ENCODE measurements around the gene ISCA2. TPM values are rescaled to one million over a fixed set of nuclear protein-coding genes. Genes with fewer than 3 reads are reported as not detected.

The ISCA2 gene
- total and polyA plus RNA-seq, 3 donors from 2014 or later = 22.5 to 30.3 (median 27.6) TPM

DNA sequence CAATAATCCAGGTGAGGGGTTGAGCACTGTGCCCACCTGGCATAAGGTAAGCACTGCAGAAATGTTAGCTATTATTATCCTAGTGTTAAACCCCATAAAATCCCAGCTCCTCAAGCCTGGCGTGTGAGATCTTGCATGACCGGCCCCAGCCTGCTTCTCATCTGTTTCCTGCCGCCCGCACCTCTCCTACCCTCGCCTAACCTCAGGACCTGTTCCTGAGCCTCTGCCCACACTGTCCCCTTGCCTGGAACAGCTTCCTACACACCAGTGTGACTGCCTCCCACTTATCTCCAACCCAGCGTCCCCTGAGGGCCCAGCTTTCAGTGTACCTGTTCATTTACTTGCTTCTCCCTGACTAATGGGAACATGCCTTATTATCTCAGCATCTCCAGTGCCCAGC, 24.7 kb downstream of the ISCA2 start:
- no peaks in the 10 kb centered on the region for H3K36me3 ChIP-seq (ENCODE audit: low read depth, missing control alignments)
- intact Hi-C loops (cut with DNase I; ENCODE audit: low total_unique reads) = no loop called here
- H3K27ac ChIP-seq = no peak overlapping the region
- TF ChIP-seq, protein P1, sequence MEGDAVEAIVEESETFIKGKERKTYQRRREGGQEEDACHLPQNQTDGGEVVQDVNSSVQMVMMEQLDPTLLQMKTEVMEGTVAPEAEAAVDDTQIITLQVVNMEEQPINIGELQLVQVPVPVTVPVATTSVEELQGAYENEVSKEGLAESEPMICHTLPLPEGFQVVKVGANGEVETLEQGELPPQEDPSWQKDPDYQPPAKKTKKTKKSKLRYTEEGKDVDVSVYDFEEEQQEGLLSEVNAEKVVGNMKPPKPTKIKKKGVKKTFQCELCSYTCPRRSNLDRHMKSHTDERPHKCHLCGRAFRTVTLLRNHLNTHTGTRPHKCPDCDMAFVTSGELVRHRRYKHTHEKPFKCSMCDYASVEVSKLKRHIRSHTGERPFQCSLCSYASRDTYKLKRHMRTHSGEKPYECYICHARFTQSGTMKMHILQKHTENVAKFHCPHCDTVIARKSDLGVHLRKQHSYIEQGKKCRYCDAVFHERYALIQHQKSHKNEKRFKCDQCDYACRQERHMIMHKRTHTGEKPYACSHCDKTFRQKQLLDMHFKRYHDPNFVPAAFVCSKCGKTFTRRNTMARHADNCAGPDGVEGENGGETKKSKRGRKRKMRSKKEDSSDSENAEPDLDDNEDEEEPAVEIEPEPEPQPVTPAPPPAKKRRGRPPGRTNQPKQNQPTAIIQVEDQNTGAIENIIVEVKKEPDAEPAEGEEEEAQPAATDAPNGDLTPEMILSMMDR (IDR thresholded peaks at IDR 0.05) = no peak
- no peak for TF ChIP-seq POLR2A (IDR thresholded peaks at IDR 0.05)
- WGBS, 2 donors = 79 to 89% methylated on average over 6 of the region's 6 CpGs
- DNase-seq = no peak
- no peaks in the 10 kb centered on the region for H3K27me3 ChIP-seq
- no peaks in the 10 kb centered on the region for H3K4me1 ChIP-seq
- no peak overlapping the region for H3K4me3 ChIP-seq
- H3K9me3 ChIP-seq = no peaks in the 10 kb centered on the region

DNA sequence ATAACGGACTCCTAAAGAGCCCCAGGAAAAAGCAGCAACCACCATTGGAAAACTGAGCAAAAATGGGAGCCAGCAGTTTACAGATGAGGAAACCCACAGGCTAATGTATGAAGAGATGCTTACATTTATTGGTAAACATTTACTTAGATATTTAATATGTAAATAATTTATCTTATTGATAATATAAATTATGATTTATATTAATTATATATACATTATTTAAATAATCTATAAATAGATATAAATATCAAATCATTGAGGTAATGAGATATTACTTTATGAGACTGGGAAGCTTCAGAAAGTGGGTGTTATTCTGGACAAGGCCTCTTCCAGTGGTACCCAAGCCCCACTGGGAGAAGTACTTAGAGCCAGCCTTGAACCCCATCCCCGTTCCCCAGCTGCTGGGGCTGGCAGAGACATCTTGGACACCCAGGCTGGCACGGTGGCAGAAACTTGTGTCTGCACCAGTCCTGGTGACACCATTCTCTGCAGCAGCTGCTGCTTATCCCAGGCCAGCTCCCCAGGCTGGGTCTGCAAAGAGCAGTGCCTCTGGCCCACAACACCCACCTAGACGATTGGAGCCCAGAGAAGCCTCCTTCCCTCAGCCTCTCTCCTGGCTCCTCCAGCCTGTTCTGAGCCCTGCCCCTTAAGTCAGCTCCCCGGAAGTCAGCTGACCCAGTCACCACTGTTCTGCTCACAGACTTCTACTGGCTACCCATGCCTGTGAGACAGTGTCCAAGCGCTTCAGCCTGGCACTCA, 25.9 kb downstream of the ISCA2 start:
- Histone ChIP-seq H3K27ac (no peak overlapping the region), H3K9me3 (no peaks in the 10 kb centered on the region), H3K4me1 (peaks cover 6% of the 10 kb centered on the region), H3K27me3 (no peaks in the 10 kb centered on the region), H3K36me3 (ENCODE audit: low read depth, missing control alignments) (no peaks in the 10 kb centered on the region), H3K4me3 (no peak overlapping the region)
- DNase-seq = no peak
- intact Hi-C loops (cut with DNase I; ENCODE audit: low total_unique reads) = no loop called here
- TF ChIP-seq POLR2A (IDR thresholded peaks at IDR 0.05) = no peak
- TF ChIP-seq, protein P1 (IDR thresholded peaks at IDR 0.05) = no peak
- WGBS, 2 donors = 86% methylated on average over 6 of the region's 6 CpGs

DNA sequence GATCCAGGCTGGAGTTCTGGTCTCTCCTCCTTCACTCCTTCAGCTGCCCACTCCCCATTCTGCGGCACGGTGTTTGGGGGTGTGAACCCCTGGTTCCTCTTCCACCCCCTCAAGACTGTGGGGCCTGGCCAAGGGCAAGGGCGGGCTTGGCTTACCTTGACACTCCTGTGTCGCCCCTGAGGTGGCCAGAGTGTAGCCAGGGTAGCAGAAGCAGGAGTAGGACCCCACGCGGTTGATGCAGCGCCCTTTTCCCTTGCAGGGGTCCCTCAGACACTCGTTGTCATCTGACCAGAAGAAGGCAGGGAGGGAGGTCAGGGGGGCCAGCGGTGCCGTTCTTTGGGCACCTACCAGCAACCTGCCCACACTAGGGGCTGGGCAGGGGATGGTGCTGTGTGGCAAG, 28.2 kb downstream of the ISCA2 start:
- WGBS, 2 donors = 93 to 96% methylated on average over 4 to 10 of the region's 10 CpGs
- no peak overlapping the region for H3K4me3 ChIP-seq
- no peak for DNase-seq
- intact Hi-C loops (cut with DNase I; ENCODE audit: low total_unique reads) = no loop called here
- TF ChIP-seq, protein P1 (IDR thresholded peaks at IDR 0.05) = no peak
- no peak for TF ChIP-seq POLR2A (IDR thresholded peaks at IDR 0.05)
- no peaks in the 10 kb centered on the region for H3K9me3 ChIP-seq
- H3K36me3 ChIP-seq (ENCODE audit: low read depth, missing control alignments) = no peaks in the 10 kb centered on the region
- H3K4me1 ChIP-seq = peaks cover 20% of the 10 kb centered on the region
- no peaks in the 10 kb centered on the region for H3K27me3 ChIP-seq
- H3K27ac ChIP-seq = no peak overlapping the region

DNA sequence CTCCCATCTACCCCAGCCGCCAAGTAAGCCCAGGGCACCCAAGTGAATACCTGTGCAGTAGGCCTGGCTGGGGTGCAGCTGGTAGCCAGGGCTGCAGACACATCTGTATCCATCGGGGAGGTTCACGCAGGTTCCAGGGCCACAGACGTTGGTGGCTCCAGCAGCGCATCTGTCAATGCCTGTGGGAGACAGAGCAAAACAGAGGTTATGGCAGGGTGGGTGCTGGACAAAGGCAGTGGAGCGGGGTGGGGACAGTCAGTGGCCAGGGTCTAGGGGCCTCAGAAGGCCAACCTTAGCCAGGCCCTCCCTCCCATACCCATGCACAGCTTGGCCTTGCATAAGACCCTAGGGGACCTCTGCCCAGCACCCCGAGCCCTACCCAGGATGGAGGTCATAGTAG, 29.2 kb downstream of the ISCA2 start:
- DNase-seq = no peak
- TF ChIP-seq, protein P1 (IDR thresholded peaks at IDR 0.05) = no peak
- TF ChIP-seq POLR2A (IDR thresholded peaks at IDR 0.05) = no peak
- H3K27me3 ChIP-seq = no peaks in the 10 kb centered on the region
- H3K36me3 ChIP-seq (ENCODE audit: low read depth, missing control alignments) = no peaks in the 10 kb centered on the region
- H3K4me3 ChIP-seq = no peak overlapping the region
- H3K9me3 ChIP-seq = no peaks in the 10 kb centered on the region
- H3K4me1 ChIP-seq = peaks cover 20% of the 10 kb centered on the region
- intact Hi-C loops (cut with DNase I; ENCODE audit: low total_unique reads) = no loop called here
- WGBS, 2 donors = 95 to 100% methylated on average over 2 to 7 of the region's 7 CpGs
- H3K27ac ChIP-seq = no peak overlapping the region

Data from testis (tissue), 3 donors.